ENCODE measurements around the gene TBC1D9B. TPM values are rescaled to one million over a fixed set of nuclear protein-coding genes. Genes with fewer than 3 reads are reported as not detected.

Gene TBC1D9B
- total RNA-seq, 3 donors from 2014 or later, result 82.7 to 91.8 (median 88.6) TPM

DNA sequence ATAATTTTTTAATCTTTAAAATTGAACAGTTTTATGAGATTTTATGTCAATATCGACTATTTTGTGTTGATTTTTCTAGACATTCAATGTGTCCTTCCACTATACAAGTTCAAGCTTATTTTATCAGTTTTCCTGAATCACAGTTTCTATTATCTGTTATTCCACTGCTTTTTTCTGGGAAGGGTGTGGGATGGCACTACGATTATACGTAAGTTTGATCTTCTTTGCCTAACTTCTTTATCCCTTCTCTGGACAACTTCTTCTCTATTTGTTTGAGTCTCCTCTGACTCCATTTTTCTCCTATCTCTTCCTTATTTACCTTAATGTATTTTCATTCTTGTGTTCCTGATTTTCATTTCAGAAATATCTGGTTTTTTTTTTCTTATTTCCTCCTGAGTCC, 24.5 kb downstream of the TBC1D9B start:
- peaks cover 47% of the 10 kb centered on the region for H3K36me3 Mint-ChIP-seq (ENCODE audit: insufficient read depth)
- no peak for ATAC-seq
- H3K27me3 Mint-ChIP-seq (ENCODE audit: low read depth), result no peaks in the 10 kb centered on the region
- DNase-seq, result no peak
- H3K9me3 Mint-ChIP-seq, result peaks cover 11% of the 10 kb centered on the region
- H3K4me1 Mint-ChIP-seq (ENCODE audit: low read depth), result no peaks in the 10 kb centered on the region
- H3K4me3 Mint-ChIP-seq, result no peak overlapping the region

DNA sequence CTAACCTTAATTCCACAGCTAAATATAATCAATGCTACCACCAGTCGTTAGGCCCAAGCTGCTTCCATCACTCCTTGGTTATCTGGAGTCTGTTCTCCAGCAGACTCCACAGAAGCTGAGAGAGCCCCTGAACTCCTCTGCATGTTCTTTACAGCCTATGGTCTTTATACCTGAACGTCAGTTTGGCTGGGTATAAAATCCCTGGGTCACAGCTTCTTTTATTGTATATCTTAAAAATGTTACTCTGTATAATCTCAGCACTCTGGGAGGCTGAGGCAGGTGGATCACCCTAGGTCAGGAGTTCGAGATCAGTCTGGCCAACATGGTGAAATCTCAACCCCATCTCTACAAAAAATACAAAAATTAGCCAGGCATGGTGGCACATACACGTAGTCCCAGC, 25.4 kb downstream of the TBC1D9B start:
- no peak for ATAC-seq

DNA sequence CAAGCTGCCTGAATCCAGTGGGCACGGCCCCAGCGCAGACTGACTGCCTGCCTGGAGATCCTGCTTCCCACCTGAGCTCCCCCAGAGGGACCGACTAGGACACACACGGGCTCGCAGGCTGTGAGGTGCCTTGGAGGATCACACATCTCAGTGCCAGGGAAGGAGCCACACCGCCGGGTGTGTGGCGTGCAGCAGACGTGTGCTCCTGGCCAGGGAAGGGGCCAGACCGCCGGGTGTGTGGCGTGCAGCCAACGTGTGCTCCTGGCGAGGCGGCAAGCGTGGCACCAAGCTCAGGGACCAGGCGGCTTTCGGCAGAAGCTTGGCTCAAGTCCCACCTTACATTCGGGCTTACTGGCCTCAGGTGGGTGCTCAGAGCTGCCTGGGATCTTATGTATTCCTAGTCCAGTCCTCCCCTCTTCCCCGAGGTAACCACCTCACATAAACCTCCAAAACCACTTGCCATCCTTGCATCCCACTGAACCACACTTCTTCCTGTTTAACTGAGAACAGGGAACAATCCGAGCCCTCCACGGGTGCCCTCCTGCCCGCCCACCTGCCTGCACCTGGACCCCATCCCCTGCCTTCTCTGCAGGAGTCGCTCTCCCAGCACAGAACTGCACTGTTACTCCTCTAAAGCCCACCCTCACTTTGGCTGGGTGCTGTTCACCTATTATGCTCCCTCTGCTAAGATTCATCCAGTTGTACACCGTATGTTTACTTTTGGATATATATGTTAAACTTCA, 26.7 kb downstream of the TBC1D9B start:
- Mint-ChIP-seq H3K9me3 (peaks cover 11% of the 10 kb centered on the region), H3K4me1 (ENCODE audit: low read depth) (no peaks in the 10 kb centered on the region), H3K4me3 (no peak overlapping the region), H3K27me3 (ENCODE audit: low read depth) (no peaks in the 10 kb centered on the region), H3K36me3 (ENCODE audit: insufficient read depth) (peaks cover 40% of the 10 kb centered on the region)
- DNase-seq (no peak), ATAC-seq (no peak)

More for the DNA sequence above, 25.4 kb downstream of the TBC1D9B start:
- Mint-ChIP-seq H3K27me3 (ENCODE audit: low read depth) (no peaks in the 10 kb centered on the region), H3K36me3 (ENCODE audit: insufficient read depth) (peaks cover 49% of the 10 kb centered on the region), H3K4me1 (ENCODE audit: low read depth) (no peaks in the 10 kb centered on the region), H3K9me3 (peaks cover 11% of the 10 kb centered on the region), H3K4me3 (no peak overlapping the region)
- no peak for DNase-seq

DNA sequence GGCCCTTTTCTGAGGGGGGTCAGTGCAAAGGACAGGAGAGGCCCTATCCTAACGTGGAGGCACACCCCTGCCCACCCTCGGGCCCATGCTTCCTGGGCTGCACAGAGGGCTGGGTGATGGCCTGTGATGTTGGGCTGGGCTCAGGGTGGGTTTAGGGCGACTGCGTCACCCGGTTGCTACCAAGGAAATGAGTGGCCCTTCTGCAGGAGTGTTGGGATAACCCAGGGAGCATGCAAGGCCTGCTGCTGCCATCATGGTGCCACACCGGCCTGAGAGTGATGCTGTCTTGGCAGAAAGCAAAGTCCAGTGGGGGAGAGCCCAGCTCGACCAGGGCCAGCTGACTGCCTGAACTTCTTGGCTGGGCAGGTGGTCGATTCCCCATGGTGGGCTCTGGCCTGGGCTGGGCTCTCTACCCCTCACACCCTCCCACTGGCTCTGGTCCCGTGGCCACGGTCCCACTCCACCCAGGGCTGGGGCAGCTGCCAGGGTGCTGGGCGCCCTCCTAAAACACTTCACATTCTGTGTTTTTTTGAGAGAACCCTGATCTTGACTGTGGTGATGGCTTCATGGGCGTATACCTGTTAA, 27.5 kb downstream of the TBC1D9B start:
- no peak overlapping the region for H3K4me3 Mint-ChIP-seq
- no peaks in the 10 kb centered on the region for H3K4me1 Mint-ChIP-seq (ENCODE audit: low read depth)
- DNase-seq (no peak), ATAC-seq (no peak)
- H3K9me3 Mint-ChIP-seq, result peaks cover 11% of the 10 kb centered on the region
- peaks cover 37% of the 10 kb centered on the region for H3K36me3 Mint-ChIP-seq (ENCODE audit: insufficient read depth)
- H3K27me3 Mint-ChIP-seq (ENCODE audit: low read depth), result no peaks in the 10 kb centered on the region

DNA sequence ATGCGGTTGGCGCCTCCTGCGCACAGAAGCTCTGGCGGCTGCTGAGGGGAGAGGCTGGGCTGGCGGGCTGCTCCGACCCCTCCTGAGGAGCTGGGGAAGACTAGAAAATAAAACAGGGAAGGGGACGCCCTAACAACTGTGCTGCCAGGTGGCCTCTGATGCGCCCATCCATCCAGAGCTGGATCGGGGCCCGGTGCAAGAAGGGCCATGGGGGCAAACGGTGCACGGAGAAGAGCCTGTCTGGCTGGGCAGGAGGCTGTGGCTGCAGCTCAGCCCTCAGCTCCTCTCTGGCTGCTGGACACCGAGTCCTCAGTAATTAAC, 28.0 kb downstream of the TBC1D9B start:
- no peak for ATAC-seq
- Mint-ChIP-seq H3K27me3 (ENCODE audit: low read depth) (no peaks in the 10 kb centered on the region), H3K36me3 (ENCODE audit: insufficient read depth) (peaks cover 34% of the 10 kb centered on the region), H3K4me3 (no peak overlapping the region), H3K9me3 (peaks cover 7% of the 10 kb centered on the region), H3K4me1 (ENCODE audit: low read depth) (no peaks in the 10 kb centered on the region)
- DNase-seq, result no peak

DNA sequence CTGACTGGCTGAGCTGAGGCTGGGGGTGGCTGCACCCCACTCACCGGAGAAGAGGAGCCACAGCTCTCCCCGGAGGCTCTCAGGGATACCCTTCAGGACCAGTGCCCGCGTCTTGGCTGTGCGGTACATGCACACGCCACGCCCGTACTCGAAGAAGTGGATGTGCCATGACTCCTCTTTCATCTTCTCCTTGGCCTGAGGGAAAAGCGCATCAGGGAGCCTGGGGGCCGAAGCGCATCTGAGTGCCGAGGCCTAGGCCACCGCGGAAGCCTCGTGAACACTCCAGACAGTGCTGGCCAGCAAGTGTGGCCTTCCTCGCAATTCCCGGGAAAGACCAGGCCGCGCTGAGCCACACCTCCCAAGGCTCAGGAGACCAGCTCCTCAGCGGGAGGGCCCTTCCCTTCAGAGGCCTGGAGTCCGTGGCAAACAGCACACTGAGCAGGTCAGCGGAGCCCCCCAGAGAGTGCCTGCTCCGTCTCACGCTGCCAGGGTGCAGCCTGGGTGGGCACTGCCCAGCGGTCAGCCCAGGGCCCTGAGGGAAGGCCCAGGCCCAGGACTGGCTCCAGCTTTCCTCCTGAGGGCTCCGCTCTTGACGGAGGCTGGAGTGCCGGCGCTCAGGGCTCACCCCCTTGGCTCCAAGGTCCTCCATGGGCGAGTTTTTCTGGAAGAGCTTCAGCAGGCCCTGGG, 28.6 kb downstream of the TBC1D9B start:
- no peak overlapping the region for H3K4me3 Mint-ChIP-seq
- H3K9me3 Mint-ChIP-seq, result peaks cover 7% of the 10 kb centered on the region
- H3K27me3 Mint-ChIP-seq (ENCODE audit: low read depth), result no peaks in the 10 kb centered on the region
- no peak for ATAC-seq
- H3K4me1 Mint-ChIP-seq (ENCODE audit: low read depth), result no peaks in the 10 kb centered on the region
- no peak for DNase-seq
- H3K36me3 Mint-ChIP-seq (ENCODE audit: insufficient read depth), result peaks cover 29% of the 10 kb centered on the region

DNA sequence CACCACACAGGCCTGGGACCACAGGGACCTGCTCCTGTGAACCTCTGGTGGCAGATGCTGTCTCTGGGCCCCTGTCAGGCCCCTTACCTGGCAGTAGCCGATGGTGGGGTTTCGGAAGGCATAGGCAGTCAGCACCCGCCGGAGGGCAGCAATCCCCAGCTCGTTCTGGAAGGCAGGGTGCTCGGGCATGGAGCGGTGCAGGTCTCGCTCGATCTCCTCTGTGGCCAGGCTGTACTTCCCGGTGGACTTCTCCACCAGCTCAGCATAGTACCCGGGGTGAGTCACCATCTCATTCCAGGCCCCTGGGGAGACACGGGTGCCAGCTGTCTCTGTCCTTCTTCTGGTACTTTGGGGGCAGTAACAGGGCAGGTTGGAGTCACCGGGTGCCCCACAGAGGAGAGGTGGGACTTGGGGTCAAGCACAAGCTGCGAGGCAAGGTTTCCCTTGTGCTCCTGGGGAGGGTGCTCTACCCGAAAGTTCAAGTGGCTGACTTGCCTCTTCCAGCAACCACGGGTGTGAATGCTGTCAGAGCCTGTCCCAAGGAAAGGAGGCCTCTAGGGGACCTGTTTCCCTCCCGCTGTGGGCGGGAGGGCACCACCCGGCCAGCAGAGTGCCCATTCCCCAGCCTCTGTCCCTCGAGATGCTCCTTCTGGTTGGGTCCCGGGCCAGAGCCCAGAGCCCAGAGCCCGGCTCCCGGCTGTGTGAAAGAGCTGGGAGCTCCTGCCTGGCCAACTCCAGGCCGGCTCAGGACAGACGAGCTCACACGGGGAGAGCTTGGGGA, 29.3 kb downstream of the TBC1D9B start:
- no peaks in the 10 kb centered on the region for H3K27me3 Mint-ChIP-seq (ENCODE audit: low read depth)
- H3K4me1 Mint-ChIP-seq (ENCODE audit: low read depth), result no peaks in the 10 kb centered on the region
- no peak for ATAC-seq
- DNase-seq, result no peak
- peaks cover 3% of the 10 kb centered on the region for H3K9me3 Mint-ChIP-seq
- no peak overlapping the region for H3K4me3 Mint-ChIP-seq
- peaks cover 24% of the 10 kb centered on the region for H3K36me3 Mint-ChIP-seq (ENCODE audit: insufficient read depth)

DNA sequence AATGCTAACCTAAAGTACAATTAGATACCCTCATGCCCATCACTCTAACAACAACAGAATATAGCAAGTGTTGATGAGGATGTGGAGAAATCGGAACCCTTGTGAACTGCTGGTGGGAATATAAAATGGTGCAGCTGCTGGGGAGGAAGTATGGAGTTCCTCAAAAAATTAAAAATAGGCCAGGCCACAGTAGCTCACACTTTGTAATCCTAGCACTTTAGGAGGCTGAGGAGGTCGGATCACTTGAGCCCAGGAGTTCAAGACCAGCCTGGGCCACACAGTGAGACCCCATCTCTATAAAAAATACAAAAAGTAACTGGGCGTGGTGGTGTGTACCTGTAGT, 31.1 kb downstream of the TBC1D9B start:
- DNase-seq, result no peak
- no peak for ATAC-seq

DNA sequence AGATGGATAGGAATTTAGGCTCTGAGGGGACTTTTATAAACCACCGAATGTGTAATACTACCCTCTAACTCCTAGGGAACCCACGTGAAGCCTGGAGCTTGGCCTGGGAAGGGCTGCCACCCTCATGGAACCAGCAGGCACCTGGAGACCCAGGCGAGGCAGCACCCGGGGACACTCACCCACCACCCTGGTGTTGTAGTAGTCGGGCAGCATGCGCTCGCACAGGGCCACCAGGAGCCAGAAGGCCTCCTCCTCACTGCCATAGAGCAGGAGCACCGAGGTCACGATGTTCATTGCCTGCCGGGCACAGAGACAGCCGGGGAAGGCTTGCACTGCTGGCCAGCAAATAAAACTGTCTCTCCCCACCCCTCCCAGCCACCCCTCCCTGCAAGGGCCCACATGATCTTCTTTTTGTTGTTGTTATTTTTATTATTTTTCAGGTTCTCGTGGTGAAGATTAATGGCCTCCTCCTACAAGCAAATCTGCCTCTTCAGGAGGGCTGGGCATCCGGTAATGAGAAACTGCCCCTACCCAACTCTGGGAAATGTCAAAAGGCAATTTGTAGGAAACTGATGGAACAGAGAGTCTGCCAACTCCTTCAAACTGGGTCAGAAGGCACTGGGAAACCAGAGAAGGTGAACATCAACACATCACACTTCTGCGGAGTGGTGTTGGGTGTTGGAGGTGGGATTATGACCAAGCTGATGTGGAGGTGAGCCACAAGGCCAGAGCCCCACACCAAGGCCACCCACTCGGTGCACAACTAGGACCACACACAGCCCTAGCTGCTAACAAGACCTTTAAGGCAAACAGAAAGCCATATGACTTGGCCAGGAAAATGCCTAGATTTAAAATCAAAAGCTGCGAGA, 31.7 kb downstream of the TBC1D9B start:
- Mint-ChIP-seq H3K36me3 (ENCODE audit: insufficient read depth) (peaks cover 21% of the 10 kb centered on the region), H3K4me3 (no peak overlapping the region), H3K4me1 (ENCODE audit: low read depth) (no peaks in the 10 kb centered on the region), H3K9me3 (no peaks in the 10 kb centered on the region), H3K27me3 (ENCODE audit: low read depth) (no peaks in the 10 kb centered on the region)
- DNase-seq (no peak), ATAC-seq (no peak)

More for the DNA sequence above, 31.1 kb downstream of the TBC1D9B start:
- Mint-ChIP-seq H3K27me3 (ENCODE audit: low read depth) (no peaks in the 10 kb centered on the region), H3K36me3 (ENCODE audit: insufficient read depth) (peaks cover 17% of the 10 kb centered on the region), H3K4me1 (ENCODE audit: low read depth) (no peaks in the 10 kb centered on the region), H3K9me3 (no peaks in the 10 kb centered on the region), H3K4me3 (no peak overlapping the region)

DNA sequence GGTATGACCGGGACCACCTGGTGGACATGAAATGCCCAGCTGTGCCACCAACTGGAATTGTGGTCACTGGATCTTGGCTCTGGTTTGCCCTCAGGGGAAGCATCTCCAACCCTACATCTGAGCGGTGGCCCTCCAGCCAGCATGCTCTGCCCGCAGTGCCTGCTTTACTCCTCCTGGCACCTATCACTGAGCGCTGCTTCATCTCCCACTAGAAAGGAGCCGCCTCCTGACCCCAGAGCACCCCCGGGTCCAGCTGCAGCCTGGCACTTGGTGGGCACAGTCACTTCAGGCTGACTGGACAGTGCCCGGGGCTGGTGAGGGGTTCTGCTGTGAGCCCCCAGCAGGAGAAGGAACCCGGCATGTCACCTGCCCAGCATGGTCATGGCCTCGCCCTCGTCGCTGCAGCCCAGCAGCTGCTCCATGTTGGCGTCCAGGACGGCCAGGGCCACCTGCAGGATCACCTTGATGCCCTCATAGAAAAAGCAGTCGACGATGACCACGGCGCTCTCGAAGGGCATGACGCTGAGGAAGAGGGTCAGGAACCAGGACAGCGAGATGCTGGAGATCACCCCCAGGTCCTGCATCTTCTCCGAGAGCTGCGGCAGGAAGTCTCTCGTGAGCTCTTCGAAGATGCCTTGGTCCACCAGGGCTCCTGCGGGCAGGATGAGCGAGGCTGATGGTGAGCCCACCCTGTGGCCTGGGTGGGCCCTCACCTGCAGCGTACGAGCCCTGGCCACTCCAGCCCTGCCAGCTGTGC, 33.0 kb downstream of the TBC1D9B start:
- H3K4me3 Mint-ChIP-seq, result no peak overlapping the region
- H3K9me3 Mint-ChIP-seq, result no peaks in the 10 kb centered on the region
- no peaks in the 10 kb centered on the region for H3K4me1 Mint-ChIP-seq (ENCODE audit: low read depth)
- DNase-seq (no peak), ATAC-seq (no peak)
- H3K27me3 Mint-ChIP-seq (ENCODE audit: low read depth), result no peaks in the 10 kb centered on the region
- H3K36me3 Mint-ChIP-seq (ENCODE audit: insufficient read depth), result peaks cover 21% of the 10 kb centered on the region

DNA sequence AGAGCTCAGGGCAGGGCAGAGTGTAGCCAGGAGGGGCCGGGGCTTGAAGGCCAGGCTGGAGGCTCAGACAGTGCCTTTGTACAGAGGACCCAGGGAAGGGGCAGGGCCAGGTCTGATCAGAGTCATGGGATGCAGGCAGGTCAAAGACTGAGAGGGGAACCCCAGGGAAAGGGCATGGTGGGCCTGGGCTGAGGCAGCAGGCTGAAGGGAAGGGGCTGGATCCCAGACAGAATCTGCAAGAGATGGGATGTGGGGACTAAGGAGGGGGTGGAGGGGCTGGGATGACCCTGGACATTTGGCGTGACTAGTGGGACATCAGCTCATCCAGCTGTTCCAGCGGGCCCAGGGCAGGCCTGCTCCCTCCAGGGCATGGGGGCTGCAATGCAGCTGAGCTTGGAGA, 33.6 kb downstream of the TBC1D9B start:
- H3K27me3 Mint-ChIP-seq (ENCODE audit: low read depth), result no peaks in the 10 kb centered on the region
- ATAC-seq (no peak), DNase-seq (no peak)
- H3K9me3 Mint-ChIP-seq, result no peaks in the 10 kb centered on the region
- H3K4me3 Mint-ChIP-seq, result no peak overlapping the region
- peaks cover 21% of the 10 kb centered on the region for H3K36me3 Mint-ChIP-seq (ENCODE audit: insufficient read depth)
- no peaks in the 10 kb centered on the region for H3K4me1 Mint-ChIP-seq (ENCODE audit: low read depth)

DNA sequence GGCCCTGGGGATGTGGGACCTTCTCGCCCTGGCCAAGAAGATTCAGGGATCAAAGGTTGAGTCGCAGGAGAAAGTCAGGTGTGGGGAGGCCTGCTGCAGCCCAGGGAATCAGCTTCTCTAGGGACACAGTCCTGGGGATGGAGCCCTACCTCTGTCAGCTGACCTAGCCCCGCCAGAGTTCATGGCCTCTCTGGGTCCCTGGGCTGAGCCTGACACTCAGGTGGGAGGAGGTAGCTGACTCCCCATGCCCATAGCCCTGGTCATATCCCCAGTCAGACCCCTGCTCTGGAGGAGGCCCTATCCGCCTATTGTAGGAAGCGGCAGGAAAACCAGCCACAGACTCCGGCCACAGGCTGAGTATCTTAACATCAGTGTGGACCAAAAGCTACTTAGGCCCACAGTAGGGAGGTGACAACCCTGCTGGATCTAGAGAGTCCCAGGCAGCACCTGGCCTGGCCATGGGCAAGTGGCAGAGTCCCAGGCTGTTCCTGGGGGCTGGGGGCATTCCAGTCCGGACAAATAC, 34.0 kb downstream of the TBC1D9B start:
- no peak for DNase-seq
- Mint-ChIP-seq H3K27me3 (ENCODE audit: low read depth) (no peaks in the 10 kb centered on the region), H3K9me3 (no peaks in the 10 kb centered on the region), H3K36me3 (ENCODE audit: insufficient read depth) (peaks cover 19% of the 10 kb centered on the region), H3K4me3 (no peak overlapping the region), H3K4me1 (ENCODE audit: low read depth) (no peaks in the 10 kb centered on the region)
- ATAC-seq, result no peak

Measured in activated T-cell treated with anti-CD3 and anti-CD28 coated beads, Interleukin-2, amount 50 U/mL, for 4 hours (primary cell).